Measurements from ENCODE around the gene CACNA1C.

The CACNA1C gene

DNA sequence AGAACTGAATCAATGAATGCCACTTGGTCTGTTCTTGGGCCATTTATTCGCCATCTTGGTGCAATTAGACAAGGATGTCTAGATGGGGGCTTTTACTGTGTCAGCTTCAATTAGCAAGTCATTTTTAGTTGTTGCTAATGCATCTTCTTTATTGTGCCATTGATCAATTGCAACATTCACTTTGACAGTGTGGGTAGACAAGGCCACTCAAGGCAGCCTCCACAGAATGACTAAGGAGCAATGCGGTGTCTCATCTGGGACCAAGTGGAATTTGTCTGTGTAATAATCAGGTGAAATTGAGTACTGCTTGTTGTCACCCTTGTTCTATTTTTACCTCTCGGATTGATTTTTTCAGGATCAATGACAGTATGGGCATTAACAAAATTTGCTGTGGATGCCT lies 275.9 kb downstream of the CACNA1C start:
- no peak for DNase-seq

DNA sequence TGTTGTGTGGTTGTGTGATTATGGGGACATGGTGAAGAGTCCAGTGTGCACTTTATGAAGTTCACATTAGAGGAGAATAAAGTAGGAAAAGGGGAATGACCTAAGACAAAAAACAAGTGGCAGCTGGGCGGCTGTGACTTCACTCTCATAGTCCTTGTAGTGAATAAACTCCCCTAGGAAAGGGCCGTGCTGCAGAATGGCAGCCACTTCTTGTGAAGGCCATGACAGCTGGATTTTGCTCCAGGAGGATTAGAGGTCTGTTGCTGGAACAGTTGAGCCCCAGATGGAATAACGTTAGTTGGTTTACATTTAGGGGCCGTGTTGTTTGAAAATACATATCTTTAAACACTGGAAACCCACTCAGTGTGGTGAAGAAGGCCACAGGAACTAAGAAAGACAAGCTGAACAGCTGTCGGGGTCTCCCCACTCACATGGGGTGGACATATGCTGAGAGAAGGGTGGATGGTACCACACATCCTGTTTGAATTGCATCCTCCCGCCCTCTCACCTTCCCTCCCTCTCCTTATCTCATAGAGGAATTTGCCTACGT lies 276.9 kb downstream of the CACNA1C start:
- DNase-seq, result no peak

DNA sequence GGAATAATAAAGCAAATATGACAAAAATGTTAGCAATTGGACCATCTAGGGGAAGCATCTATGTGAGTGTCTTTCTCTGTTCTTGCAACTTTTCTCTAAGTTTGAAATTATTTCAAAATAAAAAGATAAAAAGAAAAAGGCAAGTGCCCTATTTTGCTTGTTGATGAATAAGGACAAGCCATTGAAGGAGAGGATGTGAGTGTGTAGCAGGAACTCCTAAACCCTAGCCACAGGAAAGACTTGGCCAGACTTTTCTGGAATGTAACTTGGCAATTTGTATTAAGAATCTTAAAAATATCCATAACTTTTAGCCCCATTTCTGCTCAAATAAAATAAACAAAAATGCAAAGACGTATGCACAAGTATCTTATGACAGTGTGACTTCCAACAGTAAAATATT lies 279.4 kb downstream of the CACNA1C start:
- DNase-seq, result no peak

DNA sequence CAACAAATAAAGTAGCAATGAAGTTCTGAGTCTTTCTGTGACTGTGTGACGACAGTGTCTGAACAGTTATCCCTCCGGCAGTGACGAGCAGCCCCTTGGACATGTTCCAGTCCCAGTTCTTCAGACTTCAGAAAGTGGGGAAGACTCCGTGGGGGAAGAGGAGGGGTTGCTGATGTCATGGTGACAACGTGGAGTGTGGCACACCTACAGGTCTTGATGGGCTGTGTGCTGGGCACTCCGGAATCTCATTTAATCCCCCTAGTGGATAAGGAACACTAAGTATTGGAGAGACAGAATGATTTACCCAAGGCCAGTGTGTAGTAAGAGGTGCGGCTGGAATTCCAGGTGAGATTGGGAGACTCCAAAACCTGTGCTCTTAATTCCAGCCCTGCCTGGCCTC lies 280.2 kb downstream of the CACNA1C start:
- DNase-seq, result no peak

DNA sequence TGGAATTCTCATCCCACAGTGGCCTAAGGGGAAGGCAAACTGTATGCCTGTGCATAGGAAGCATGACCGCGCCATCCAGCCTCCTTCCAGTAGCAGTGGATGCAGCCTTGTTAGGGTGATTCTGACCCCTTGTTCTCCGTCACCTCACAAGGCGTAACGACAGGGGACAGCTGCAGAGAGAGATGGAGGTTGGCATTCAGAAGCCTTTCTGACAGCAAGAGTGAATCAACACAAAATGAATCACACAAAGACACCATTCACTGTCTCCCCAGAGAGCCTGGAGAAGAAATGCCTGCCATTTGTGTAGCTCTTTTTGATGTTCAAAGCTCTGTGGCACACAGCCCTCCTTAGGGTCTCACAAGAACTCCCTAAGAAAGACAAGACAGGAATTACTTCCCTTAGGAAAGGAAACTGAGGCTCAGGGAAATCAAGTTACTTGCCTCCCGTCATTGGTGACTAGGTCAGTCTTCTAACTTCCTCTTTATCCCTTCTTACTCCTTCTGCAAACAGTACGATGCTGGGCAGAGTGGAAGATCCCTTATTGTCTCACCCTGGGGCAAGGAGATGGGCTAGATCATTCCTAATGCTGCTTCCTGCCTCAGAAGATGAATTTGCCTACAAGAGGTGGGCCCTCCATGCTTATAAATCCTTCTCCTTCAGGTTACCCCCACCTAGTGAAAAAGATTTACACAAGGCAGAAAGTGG lies 280.9 kb downstream of the CACNA1C start:
- no peak for DNase-seq

DNA sequence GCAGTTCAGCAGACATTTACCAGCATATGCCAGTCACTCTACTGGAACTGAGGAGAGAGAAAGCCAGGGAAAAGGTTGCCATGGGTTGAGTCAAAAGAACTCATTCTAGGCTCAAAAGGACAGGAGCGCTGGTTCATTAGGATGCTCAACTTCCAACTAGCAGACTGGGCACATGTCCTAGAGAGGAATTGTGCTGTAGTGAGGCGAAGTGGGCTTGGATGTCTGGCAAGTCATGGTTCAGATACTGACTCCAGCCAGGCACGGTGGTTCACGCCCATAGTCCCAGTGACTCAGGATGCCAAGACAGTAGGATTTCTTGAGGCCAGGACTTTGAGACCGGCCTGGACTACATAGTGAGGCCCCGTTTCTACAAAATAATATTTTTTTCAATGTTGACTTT lies 281.5 kb downstream of the CACNA1C start:
- DNase-seq, result no peak

DNA sequence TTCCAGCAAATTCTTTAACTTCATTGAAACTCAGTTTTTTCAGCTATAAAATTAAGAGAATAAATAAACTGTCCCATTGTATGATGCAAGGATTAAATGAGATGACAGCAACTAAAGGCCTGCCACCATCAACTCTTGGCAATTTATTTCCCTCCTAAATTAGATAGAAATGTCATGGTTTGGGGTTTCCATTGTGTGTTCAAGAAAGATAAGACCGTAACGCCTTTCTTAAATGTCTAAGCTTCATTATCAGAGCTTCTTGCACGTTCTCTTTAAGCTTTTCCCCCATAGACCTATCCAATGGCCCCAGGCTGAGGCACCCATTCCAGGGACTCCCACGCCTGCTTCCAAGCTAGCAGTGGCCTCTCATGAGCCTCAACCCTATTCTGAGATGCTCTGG lies 281.9 kb downstream of the CACNA1C start:
- DNase-seq, result no peak

DNA sequence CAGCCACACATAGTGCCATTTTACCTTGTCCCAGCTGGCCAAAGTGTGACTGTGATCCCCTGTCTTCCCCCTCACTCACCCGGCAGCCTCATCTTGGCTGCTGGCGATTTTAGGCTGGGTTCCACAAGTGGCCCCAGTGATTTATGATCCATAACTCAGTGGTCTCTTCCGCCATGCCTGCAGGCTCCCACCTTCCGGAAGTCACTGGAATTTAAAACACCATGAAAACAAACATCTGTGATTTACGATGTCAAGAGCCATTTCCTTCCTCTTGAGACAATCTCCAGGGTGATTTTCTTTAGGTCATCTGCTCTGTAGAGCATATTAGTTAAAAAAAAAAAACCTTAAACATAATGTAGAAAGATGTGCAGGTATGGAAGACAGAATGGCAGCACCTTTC lies 282.3 kb downstream of the CACNA1C start:
- DNase-seq, result no peak

DNA sequence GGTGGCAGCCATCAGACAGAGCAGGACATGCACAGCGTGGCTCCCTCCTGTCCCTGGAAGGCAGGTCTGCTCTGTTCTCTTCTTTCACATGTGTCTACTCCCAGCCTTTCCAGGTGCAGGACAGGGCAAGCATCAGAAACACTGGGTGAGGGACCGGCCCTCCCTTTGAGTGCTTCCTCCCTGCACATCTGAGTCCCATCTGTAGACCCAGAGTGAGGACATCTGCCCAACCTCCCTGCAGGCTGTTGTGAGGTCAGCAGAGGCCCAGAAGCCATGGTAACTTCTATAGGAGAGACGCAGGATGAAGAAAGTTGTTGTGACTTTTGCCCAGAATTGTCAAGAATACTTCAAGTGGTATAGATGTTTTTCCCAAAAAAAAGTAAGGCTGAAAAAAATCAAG lies 282.7 kb downstream of the CACNA1C start:
- no peak for DNase-seq

DNA sequence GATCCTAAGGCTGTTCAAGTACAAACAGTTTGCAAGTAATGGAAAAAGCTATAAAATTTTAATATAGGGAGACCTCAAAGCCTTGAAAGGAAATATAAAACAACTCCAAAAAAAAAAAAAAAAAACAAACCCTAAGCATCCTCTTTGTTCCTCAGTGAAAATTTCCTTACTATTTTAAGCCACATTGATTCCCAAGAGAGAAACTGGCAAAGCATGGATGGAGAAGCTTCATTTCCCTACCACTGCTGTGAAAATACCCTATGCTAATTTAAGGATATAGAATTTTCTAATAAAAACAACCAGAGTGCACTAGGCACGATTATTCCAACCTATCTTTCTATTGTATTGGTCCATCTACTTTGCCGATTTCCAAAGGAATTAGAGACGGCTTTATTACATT lies 283.1 kb downstream of the CACNA1C start:
- DNase-seq, result no peak

DNA sequence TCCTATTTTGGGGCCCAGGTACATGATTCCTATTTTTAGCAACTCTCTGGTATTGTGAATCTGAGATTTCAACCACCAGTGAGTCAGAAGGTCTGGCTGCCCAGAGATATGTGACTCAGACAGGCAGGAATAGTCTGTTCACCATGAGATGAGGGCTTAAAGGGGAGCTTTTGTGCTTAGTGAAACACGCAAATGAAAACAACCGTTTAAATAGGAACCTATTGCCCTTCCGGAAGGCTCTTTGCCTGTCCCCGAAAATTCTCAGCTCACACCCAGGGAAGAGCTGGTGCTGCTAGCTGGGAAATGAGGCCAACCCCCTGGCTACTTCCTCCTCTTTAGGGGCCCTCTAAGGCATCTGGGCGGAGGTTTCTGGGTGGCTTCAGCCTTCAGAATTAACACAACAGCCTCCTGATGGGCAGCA lies 283.6 kb downstream of the CACNA1C start:
- DNase-seq, result no peak

DNA sequence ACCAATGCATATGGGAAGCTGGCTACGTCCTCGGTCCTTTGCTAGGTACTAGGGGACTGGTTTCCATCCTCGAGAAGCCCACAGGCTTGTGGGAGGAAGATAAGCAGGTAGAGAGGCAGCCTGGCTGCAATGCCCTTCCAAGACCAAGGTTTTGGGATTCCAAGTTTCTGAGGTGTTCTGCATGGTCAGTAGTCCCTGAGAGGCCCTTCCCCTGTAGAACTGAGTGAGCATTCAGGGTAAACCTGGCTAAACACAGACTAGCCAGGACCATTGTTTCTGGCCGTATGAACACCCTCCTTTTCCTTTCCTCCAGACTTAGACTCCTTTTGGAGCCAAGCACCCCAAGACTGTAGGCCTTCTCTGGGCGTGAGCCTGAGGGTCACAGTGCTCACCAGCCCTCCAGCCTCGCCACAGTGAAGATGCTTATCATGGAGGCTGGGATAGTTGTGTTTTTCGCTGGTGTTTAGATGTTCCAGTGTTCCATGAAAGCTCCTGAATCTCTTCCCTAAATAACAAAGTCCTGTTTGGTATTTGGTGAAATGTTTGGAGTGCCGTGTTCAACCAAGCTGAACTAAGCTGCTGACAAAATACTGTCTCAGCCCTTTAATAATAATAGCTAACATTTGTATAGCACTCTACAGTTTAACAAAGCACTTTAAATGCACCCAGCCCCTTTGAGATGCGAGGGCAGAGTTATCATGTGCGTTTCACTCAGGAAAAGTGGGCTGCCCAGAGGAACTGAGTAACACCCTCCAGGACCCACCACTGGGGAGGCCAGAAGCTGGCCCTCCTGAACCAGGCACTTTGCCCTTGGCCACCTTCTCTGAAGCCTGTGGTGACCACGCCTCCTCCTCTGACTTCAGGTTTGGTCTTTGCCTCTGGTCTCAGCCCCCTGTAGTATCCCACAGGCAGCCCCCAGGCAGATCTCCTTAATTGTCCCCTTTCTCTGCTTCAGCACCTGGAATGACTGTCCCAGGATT lies 284.5 kb downstream of the CACNA1C start:
- DNase-seq, result no peak

DNA sequence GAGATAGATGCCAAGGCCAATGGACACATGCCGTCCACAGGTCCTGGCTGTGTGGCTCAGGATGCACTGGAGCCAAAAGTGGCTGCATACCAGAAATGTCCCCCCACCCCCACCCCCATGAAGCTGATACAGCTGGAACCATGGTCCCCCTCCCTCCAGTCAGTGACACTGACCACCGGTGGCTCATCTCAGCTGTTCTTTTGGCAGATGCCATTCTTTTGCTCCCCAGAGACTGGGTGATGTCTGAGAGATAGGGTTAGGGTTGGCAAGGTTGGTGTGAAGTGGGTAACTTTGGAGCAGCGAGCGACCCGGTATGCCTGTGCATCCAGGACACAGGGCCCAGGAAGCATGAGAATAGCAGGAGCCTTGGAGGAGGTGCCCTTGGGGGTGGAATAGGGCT lies 285.6 kb downstream of the CACNA1C start:
- DNase-seq, result no peak

DNA sequence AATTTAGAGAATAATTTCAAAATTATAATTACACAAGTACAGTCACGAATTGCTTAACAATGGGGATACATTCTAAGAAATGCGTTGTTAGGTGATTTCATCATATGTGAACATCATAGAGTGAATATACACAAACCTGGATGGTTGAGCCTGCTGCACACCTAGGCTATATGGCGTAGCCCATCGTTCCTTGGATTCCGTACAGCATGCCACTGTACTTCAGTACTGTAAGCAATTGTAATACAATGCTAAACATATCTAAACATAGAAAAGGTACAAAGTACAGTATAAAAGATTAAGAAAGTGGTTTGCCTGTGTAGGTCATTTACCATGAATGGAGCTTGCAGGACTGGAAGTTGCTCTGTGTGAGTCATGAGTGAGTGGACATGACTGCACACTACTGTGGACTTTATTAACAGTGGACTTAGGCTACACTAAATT lies 286.2 kb downstream of the CACNA1C start:
- no peak for DNase-seq

DNA sequence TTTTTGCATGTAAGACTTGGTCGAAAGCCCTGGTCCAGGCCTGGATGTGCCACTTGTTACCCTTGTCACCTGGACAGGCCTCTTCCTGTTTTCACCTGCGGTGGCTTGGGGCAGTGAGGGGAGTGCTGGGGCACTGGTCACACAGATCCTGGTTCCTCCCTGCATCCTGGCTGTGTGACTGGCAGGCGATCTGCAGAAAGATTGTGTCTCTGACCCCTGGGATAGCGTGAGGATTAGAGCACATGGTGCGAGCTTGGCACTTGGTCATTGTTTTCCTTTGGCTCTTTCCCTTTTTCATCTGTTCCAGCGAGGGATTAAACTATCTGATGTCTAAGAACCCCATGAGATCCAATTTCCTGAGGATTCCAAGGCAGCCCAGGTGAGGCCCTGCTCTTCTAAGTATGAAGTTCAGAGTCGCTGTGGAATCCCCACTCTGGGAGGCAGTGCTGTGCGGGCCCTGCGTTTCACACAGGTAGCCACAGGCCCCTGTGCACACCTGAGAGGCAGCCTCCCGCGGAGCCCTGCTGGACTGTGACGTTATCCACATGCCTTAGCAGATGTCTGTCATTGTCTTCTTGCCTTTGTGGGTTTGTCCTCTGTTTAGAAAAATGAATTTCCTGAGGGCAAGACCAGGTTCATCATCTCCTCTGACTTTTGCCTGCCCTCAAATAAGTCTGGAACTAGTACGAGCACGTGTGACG lies 288.4 kb downstream of the CACNA1C start:
- DNase-seq, result no peak

DNA sequence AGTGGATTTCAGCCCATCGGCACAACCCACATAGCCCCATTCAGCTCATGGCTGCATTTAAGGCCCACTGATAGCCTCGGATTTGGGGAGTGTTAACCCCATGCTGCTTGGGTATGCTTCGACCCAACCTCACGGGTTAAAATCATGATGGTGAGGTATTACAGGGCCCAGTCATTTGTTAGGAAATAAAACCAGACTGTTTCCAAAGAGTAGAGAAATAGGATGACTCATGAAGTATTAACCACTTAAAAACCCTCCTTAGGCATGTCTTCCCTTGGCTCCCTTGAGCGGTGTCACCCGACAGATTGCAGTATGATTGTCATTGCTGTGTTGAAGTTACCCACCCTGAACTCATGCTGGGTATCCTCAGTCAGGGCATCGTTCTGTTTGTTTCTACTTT lies 289.1 kb downstream of the CACNA1C start:
- no peak for DNase-seq

DNA sequence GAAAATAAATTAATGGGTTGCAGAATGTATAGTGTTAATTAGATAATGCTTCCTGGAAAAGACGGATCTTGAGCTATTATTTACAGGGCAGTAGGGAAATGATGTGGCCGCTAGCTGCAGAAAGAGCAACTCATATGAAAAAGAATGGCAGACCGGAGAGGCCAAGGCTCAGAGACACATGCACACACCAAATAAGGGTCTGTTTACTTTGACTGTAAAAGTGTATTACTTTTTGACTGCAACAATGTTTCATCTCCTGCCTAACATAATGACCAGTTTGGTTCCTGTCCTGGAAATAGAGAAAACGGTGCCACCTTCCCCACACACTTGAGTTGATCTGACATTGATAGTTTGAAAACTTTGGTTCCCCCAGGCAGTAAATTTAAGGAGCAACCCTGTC lies 290.9 kb downstream of the CACNA1C start:
- DNase-seq, result no peak

DNA sequence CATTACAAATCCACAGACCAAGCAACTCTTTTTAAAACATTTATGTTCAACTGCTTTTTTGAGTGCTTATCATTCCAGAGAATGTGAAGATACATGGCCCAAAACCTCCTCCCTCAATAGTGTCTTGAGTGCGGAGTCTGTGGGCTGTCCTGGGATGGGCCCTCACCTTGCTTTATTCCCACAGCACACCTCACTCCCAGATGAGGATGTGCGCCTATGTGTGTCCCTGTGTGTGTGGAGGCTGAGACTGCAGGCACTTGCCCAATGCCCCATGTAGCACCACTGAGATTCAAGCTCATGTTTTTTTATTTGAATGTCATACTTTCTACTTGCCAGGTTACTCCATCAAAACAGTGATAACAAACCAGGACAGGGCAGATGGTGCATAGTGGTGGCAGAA lies 291.7 kb downstream of the CACNA1C start:
- no peak for DNase-seq

DNA sequence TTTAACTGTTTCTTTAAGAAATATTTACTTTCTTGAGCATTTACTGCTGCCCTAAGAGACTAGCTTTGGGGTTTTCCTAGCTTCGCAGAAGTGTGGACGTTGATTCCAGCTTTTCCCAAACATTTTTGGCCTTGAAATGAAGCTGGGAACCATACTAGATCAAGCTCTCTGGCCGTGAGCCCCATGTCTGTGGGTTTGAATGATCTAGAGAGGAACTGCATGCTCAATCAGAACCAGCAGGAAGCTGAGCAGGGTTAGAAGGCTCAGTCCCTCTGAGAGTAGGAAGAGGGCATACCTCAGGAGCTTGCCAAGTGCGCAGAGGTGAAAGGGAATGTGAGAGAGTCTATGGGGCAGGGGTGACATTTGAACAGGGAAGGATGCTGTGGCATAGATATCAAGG lies 292.1 kb downstream of the CACNA1C start:
- DNase-seq, result no peak

DNA sequence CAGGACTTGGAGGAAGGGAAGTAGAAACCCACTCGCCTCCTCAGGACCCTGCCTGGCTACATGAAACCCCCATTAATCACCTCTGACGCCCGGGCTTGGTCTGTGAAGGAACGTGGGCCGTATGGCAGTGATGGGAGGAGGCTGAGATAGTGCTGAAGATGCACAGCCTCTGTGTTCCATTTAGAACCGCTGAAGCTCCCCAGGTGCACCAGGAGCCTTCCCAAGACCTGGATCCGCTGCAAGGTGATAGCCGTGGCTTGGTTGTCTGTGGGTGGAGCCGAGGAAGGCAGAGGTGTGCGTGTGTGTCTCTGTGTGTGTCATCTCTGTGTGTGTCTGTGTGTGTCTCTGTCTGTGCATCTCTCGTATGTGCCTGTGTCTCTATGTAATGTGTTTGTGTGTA lies 293.1 kb downstream of the CACNA1C start:
- DNase-seq, result no peak

DNA sequence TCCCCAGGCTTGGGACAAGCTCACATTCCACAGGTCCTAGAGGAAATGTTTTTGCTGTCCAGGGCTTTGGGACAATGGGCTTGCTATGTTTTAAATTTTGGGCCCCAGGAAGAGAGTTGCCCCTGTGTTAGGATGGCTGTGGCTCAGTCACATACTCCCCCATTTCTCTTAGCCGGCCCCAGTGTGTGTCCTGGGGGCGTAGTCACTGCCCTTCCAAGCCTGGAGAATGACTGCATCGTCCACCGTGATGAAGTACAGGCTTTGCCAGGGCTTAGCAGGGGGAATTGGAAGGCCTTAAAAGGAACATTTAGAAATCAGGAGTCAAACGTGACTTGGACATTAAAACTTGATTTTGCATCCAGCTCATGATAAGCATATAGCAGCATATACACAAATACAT lies 293.6 kb downstream of the CACNA1C start:
- DNase-seq, result no peak

DNA sequence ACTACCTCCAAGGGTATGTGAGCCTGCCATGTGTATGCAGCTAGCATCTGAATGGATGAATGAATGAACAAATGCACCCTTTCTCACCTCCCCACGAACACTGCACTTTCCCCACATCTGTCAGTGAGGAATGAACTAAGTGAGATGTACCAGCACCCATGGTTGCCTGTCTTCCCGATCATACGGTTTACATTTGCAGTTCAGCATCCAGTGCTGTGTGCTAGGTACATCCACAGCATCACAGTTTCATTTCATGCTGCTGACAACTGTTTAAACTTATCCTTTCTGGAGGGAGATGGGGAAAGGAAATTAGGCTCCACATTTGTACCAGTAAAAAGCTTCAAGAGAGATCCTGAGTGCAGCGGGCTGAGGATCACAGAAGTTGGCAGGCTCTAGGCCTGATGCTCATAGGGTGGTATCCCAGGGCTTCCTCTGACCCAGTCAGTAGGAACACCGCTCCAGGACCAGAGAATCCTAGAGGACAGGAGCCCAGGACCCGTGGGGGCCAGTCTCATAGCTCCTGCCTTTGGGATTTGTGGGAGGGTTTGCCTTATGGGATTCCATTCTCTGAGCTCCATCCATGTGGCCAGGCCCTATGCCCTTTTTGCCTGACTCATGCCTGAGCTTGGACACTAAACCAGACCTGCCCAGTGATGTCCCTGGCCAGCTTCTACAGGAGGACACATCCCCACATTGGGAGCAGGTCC lies 294.5 kb downstream of the CACNA1C start:
- DNase-seq, result no peak
